HEK293 (cell line): Measurements from ENCODE around the gene HOXA6.

Experiments used
- YY1 ChIP-seq: fragments of 450-650 bp; formaldehyde crosslinking; IDR thresholded peaks from 2 replicates; pipeline ENCODE4 v1.5.1; 2018; ENCODE audit warnings: missing biosample characterization, missing genetic modification characterization
- ZBTB21 ChIP-seq: fragments of 450-650 bp; formaldehyde crosslinking; IDR thresholded peaks from 2 replicates; pipeline ENCODE4 v1.5.1; 2017; ENCODE audit warnings: missing biosample characterization, missing genetic modification characterization
- ZNF398 ChIP-seq: fragments of 450-650 bp; formaldehyde crosslinking; IDR thresholded peaks from 2 replicates; pipeline ENCODE4 v1.5.1; 2017; ENCODE audit warnings: missing biosample characterization, missing genetic modification characterization
- ZNF416 ChIP-seq: fragments of 450-650 bp; formaldehyde crosslinking; IDR thresholded peaks from 2 replicates; pipeline ENCODE4 v1.5.1; 2016; ENCODE audit warnings: missing biosample characterization, missing genetic modification characterization
- ZNF544 ChIP-seq: fragments of 450-650 bp; formaldehyde crosslinking; IDR thresholded peaks from 2 replicates; pipeline ENCODE4 v1.5.0; 2017; ENCODE audit warnings: missing biosample characterization, missing genetic modification characterization
- ZNF555 ChIP-seq: fragments of 450-650 bp; formaldehyde crosslinking; conservative IDR thresholded peaks from 2 replicates; pipeline ENCODE4 v1.5.1; 2017; ENCODE audit warnings: missing biosample characterization, mild to moderate bottlenecking, missing genetic modification characterization, inconsistent platforms
- ZNF76 ChIP-seq: fragments of 450-650 bp; formaldehyde crosslinking; IDR thresholded peaks from 2 replicates; pipeline ENCODE4; 2016; ENCODE audit warnings: low read depth, missing biosample characterization, missing genetic modification characterization, borderline replicate concordance
- TF ChIP-seq, protein P1 (sequence below): fragments of 450-650 bp; formaldehyde crosslinking; IDR thresholded peaks from 2 replicates; pipeline ENCODE4 v1.5.1; 2016; ENCODE audit warnings: missing biosample characterization, missing genetic modification characterization
- TF ChIP-seq, protein P2 (sequence below): fragments of 450-650 bp; formaldehyde crosslinking; IDR thresholded peaks from 2 replicates; pipeline ENCODE4 v1.5.1; 2016; ENCODE audit warnings: missing biosample characterization, missing genetic modification characterization, low read depth

- TF ChIP-seq ZNF398 (tag by site-specific recombination) (no peak), ZNF76 (no peak), ZNF416 (tag by site-specific recombination) (no peak), ZBTB21 (no peak), YY1 (tag by site-specific recombination) (no peak), ZNF555 (no peak), ZNF544 (tag by site-specific recombination) (no peak)
- TF ChIP-seq, protein P1, sequence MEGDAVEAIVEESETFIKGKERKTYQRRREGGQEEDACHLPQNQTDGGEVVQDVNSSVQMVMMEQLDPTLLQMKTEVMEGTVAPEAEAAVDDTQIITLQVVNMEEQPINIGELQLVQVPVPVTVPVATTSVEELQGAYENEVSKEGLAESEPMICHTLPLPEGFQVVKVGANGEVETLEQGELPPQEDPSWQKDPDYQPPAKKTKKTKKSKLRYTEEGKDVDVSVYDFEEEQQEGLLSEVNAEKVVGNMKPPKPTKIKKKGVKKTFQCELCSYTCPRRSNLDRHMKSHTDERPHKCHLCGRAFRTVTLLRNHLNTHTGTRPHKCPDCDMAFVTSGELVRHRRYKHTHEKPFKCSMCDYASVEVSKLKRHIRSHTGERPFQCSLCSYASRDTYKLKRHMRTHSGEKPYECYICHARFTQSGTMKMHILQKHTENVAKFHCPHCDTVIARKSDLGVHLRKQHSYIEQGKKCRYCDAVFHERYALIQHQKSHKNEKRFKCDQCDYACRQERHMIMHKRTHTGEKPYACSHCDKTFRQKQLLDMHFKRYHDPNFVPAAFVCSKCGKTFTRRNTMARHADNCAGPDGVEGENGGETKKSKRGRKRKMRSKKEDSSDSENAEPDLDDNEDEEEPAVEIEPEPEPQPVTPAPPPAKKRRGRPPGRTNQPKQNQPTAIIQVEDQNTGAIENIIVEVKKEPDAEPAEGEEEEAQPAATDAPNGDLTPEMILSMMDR (tag by site-specific recombination), result no peak
- TF ChIP-seq, protein P2, sequence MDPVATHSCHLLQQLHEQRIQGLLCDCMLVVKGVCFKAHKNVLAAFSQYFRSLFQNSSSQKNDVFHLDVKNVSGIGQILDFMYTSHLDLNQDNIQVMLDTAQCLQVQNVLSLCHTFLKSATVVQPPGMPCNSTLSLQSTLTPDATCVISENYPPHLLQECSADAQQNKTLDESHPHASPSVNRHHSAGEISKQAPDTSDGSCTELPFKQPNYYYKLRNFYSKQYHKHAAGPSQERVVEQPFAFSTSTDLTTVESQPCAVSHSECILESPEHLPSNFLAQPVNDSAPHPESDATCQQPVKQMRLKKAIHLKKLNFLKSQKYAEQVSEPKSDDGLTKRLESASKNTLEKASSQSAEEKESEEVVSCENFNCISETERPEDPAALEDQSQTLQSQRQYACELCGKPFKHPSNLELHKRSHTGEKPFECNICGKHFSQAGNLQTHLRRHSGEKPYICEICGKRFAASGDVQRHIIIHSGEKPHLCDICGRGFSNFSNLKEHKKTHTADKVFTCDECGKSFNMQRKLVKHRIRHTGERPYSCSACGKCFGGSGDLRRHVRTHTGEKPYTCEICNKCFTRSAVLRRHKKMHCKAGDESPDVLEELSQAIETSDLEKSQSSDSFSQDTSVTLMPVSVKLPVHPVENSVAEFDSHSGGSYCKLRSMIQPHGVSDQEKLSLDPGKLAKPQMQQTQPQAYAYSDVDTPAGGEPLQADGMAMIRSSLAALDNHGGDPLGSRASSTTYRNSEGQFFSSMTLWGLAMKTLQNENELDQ, result no peak
Observed at GRCh38 chr7:27182861-27183681, 35.5 kb upstream of the HOXA6 start.
